ENCODE measurements around the gene ANO3.

DNA sequence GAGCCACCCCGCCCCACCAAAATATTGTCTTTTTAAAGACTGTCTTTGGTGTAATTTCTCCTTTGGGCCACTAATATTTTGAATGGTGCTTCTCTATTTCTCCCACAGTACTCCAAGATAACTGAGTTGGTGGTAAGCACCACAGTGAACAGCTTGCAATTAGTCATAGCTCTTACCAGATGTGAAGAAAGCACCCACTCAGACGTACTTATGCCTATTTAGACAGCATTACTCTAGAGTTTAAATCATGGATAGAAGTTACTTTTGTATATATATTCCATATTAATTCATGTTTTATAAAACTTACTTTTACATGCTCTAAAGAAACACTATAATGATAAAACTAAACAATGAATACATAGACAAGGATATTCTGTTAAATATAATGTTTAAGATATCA, 12.7 kb downstream of the ANO3 start:
- TF ChIP-seq, protein P1, sequence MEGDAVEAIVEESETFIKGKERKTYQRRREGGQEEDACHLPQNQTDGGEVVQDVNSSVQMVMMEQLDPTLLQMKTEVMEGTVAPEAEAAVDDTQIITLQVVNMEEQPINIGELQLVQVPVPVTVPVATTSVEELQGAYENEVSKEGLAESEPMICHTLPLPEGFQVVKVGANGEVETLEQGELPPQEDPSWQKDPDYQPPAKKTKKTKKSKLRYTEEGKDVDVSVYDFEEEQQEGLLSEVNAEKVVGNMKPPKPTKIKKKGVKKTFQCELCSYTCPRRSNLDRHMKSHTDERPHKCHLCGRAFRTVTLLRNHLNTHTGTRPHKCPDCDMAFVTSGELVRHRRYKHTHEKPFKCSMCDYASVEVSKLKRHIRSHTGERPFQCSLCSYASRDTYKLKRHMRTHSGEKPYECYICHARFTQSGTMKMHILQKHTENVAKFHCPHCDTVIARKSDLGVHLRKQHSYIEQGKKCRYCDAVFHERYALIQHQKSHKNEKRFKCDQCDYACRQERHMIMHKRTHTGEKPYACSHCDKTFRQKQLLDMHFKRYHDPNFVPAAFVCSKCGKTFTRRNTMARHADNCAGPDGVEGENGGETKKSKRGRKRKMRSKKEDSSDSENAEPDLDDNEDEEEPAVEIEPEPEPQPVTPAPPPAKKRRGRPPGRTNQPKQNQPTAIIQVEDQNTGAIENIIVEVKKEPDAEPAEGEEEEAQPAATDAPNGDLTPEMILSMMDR (IDR thresholded peaks at IDR 0.05), result no peak
- TF ChIP-seq POLR2A (IDR thresholded peaks at IDR 0.05), result no peak

Data from right lobe of liver (tissue), 4 donors.